SIG-M5 treated with dmso at 0.1 percent for 504 hours (cell line): Measurements from ENCODE around the gene CHEK1.

ENCODE experiments used
- DNase-seq: peaks from one replicate; lab custom pipeline; 2025; ENCODE audit not compliant: unreplicated experiment; lab: John Stamatoyannopoulos, UW

CHEK1 gene

DNA sequence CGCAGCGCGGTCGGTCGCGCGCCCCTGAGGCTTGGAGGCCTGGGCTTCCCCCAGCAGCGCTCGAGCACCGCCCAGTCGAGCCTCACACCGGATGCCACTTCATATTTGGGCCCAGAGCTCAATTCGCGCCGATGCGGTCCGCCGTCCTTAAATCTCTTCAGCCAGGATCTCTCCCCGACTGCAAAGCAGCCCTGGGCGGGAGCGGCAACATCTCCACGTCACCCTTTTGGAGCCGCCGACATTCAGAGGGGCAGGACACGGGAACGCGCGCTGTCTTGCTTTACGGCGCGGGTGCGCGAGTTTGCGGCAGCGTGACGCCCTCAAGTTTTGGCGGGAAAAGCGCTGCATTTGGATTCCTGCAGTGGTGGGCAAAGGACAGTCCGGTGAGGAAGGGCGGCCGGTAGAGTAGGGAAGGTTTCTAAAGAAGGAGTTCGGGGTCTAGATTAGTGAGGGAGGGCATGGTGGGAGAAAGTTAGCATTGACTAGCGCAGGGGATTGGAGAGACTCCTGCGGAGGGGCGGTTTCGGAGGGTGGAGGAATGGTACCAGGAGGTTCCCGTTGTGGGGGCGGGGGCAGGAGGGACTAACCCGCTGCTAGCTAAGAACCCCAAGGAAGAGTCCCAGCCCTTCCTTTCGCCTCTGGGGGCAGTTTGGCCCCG is 796 bp downstream of the CHEK1 start:
- DNase-seq = peak; percentile 75

DNA sequence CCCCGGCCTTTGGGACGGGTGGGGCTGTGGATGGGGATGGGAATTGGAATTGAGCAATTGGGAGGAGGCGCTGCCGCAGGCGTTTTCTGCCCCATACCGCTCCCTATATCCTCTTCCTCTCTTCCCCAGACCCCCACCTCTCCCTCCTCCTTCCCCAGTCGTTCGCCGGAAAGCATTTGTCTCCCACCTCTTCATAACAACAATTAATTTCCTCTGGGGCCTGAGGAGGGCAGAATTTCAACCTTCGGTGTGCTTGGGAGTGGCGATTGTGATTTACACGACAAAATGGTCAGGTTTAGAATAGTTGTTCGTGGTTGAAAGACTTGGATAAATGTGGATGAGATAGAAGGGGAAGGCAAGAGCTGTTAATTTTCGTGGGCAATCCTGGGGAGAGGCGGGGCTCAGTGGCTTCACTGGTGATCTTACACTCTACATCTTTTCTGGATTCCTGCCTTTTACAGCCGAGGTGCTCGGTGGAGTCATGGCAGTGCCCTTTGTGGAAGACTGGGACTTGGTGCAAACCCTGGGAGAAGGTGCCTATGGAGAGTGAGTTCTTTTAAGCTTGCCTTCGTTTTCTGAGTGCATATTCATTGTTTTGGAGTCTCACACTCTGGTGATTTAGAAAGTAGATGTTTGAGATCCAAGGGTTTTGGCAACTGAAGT is 1.5 kb downstream of the CHEK1 start:
- peak; percentile 74 for DNase-seq

DNA sequence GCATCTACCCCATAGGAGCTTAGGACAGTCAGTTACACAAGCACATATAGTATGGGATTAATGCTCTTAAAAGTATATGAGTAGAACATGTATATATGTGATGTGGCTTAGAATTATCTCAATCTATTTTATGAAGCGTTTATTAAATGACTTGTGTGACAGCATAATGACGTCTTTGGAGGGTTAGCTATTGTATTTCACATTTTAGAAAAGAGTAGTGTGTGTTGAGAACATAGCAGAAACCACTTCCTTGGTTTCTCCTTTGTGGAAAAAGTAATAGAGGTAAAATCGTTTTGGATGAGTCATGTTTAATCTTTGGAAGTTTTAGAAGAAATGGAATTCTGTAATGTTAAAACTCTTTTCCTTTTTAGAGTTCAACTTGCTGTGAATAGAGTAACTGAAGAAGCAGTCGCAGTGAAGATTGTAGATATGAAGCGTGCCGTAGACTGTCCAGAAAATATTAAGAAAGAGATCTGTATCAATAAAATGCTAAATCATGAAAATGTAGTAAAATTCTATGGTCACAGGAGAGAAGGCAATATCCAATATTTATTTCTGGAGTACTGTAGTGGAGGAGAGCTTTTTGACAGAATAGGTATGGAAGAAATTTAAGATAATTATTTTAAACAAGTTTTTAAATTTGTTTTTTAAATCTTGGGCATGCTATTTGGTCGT is 2.4 kb downstream of the CHEK1 start:
- DNase-seq = no peak

DNA sequence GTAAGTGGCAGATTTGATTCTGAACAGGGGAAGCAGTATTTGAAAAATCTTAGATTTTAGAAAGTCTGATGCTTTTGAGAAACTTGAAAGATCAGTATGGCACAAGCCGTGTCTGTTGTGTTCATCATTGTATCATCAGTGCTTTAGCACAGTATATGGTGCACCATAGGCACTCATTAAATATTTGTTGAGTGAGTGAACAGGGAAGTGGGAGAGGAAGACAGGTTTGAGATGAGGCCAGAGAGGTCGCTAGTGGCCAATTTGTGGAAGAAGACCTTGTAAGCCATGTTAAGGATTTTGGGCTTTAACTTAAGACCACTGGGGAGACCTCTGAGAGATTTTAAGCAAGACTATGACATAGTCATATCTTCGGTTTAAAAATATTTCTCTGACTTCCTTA is 12.9 kb downstream of the CHEK1 start:
- no peak for DNase-seq

DNA sequence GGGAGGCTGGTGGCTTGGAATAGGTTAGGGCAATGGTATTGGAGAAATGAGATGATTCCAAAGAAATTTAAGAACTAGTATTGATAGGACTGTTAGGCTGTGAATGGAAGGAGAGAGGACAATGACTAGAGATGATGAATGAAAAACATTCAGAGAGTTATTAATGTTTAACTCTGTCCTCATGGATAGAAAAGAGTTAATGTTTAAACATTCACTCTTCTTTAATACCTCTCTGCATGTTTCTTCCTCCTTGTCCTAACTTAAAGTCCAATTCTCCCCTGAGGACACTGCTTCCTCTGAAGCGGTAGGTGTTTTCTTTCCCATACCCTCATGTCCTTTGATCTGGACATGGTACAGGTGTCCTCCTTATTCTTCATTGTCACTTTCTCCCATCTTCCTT is 13.4 kb downstream of the CHEK1 start:
- no peak for DNase-seq

DNA sequence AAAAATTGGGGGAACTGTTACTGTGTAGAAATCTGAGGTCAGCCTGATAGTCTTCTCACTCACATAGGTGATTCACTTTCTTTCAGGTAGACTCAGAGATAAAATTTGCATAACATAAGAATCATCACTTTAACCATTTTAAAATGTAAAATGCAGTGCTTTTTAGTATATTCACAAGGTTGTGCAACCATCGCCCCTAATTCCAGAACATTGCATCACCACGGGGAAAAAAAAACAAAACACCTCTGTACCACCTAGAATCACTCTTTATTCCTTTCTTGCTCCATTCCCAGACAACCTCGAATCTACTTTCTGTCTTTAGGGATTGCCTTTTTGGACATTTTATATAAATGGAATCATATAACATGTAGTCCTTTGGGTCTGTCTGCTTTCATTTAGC is 20.9 kb downstream of the CHEK1 start:
- DNase-seq = no peak

DNA sequence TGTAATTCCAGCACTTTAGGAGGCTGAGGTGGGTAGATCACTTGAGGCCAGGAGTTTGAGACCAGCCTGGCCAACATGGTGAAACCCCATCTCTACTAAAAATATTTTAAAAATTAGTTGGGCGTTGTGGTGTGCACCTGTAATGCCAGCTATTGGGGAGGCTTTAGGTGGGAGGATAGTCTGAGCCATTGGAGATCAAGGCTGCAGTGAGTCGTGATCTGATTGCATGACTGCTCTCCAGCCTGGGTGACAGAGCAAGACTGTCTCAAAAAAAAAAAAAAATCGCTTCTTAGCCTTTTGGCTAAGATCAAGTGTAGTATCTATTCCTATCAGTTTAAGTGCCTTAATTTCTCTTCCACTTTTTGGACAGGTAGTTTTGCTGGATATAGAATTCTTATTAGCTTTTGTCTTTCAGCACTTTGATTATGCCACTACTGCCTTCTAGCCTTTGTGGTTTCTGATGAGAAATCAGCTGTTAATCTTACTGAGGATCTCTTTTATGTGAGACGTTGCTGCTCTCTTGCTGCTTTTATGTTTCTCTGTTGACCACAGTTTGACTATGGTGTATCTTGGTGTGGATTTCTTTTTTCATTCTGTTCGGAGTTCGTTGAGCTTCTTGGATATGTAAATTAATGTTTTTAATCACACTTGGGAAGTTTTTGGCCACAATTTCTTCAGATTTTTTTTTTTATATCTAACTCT is 24.7 kb downstream of the CHEK1 start:
- no peak for DNase-seq

DNA sequence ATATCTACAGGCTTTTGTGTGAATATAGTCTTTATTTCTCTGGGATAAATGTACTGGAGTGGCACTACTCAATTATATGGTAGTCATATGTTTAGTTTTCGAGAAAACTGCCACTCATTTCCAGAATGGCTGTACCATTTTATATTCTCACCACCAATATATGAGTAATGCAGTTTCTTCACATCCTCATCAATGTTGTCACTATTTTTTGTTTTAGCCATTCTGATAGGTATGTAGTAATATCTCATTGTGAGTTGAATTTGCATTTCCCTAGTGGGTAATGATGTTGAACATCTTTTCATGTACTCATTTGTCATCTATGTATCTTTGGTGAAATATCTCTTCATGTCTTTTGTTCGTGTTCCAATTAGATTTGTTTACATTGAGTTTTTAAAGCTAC is 37.7 kb downstream of the CHEK1 start:
- no peak for DNase-seq

DNA sequence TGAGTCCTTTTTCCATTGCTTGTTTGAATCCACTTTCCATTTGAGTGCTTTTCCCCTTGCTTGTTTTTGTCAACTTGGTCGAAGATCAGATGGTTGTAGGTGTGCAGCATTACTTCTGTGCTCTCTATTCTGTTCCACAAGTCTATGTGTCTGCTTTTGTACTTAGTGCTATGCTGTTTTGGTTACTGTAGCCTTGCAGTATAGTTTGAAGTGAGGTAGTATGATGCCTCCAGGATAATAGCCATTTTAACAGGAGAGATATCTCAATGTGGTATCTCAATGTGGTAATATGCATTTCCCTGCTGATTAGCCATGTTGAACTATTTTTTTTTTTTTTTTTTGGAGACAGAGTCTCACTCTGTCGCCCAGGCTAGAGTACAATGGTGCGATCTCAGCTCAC is 38.9 kb downstream of the CHEK1 start:
- DNase-seq = no peak

DNA sequence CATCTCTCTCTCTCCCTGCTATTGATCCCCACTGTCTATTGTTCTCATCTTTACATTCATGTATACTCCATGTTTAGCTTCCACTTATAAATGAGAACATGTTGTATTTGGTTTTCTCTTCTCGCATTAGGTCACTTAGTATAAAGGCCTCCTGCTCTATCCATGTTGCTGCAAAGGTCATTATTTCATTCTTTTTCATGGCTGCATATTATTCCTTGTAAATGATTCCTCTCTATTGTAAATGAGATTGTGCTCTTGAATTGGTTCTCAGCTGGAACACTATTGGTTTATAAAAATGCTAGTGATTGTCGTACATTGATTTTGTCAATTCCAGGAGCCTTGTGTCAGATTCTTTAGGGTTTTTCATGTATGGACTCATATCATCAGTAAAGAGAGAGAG is 42.2 kb downstream of the CHEK1 start:
- no peak for DNase-seq

DNA sequence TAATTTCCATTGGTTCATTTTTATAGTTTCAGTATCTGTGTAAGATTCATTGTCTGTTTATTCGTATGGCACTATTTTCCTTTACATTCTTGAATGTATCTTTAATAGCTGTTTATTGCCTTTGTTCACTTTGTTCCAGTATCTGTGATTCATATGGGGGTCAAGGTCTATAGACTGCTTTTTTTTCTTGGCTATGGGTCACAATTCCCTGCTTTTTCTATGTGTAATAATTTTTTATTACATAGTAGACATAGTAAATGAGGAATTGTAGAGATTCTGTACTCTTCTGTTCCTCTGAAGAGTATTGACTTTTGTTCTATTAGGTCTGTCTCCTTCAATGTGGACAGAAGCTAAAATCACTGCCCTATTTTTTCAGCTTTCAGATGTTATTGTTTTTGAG is 45.2 kb downstream of the CHEK1 start:
- no peak for DNase-seq

DNA sequence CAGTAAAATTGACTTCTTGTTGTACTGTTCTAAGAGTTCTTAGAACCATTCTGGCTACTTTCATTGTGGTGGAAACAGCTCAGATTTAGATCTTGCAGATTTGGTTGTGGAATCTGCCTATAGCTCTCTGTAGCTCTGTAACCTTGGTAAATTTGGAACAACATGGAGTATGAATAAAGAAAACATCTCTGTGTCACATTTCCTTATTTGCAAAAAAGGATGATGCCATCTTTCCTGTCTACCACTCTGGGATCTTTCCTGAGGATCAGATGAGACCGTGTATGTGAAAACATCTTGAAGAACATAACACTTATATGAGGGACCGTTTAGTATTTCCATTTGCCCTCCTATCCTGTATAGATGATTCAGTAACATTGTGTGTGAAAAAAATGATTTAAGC is 46.6 kb downstream of the CHEK1 start:
- no peak for DNase-seq

DNA sequence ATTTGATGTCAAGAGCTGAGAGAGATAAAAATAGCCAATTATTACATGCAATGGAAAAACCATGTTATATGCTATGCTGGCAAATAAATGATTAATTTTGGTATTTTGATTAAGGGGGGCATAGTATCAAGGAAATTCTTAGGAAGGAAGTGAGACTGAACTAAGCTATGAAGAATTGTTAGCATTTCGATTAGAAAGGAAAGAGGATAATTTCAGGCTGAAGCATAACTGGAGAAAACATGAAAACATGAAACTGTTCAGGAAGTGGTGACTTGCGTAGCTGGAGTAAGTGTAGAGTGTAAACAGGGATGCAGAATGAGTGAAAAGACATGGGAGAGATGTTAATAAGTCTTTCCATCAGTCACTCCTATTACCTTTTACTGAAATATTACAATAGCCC is 49.2 kb downstream of the CHEK1 start:
- DNase-seq = no peak

DNA sequence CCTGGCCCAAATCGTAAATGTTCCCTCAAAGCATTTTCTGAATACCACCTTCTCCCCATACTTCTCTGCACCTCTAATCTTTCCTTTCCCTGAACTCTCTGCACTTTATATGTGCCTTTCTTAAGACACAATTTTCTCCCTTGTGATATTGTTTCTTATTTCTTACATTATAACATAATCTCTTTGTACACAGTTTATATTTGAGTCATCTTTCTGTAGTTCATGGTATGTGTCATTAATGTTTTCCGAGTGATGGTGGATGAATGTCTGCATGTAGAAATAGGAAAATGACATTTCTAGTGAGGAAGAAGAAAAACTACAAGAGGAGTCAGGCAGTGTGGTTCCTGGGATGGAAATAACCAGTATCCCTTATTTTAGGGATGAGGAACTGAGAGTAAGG is 50.2 kb downstream of the CHEK1 start:
- no peak for DNase-seq

DNA sequence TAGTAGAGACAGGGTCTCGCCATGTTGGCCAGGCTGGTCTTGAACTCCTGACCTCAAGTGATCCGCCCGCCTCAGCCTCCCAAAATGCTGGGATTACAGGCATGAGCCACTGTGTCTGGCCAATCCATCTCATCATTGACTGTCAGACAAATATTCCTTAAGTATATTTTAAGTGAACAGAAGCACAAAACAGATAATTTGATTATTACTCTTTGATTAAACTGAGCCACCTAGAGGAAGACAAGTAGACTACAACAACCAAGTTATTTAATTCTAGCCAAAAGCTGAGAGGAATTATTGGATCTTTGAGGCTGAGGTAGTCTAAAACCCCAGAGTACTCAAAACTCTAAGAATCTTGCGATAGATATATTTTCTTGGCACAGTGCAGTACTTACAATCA is 54.4 kb downstream of the CHEK1 start:
- DNase-seq = peak; percentile 14

DNA sequence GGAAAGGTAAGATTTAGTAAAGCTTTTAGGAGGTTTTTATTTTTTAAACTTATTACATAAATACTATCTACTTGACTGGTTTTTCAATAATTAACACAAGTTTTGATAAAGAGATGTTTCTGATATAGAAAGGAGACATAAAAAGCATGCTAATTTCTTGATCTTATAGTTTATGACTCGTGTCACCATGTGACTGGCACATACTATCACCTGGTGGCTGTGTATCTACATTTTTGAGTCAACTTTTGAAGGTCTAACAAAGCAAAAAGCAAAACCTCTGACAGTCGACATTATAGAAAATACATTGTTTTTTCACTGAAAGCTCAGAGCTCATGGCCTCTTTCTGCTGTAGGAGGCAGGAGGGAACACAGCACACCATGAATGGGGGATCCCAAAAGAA is 54.9 kb downstream of the CHEK1 start:
- no peak for DNase-seq

DNA sequence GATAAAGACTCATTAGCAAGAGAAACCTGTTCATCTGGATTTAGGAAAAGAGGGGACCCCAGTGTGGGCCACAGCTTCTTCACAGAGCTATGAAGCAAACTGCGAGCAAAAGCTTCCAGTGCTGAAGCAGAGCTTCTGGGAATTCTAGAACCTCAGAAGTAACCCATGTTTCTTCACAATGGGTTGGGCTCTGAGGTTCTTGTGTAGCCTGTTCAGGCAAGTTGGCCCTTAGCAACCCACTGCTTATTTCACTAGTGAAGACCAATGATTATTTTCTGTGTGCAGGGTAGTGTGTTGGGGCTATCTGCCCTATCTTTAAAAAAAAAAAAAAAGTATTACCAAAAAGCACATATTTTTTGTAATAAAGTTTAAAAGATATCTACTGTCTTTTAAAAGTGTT is 55.8 kb downstream of the CHEK1 start, which contains the start of gene ACRV1:
Gene ACRV1, minus strand, starts transcription at position 101 of the 400 bp plus-strand sequence. Its CDS starts 67 bp downstream, at position 34.
- no peak for DNase-seq

DNA sequence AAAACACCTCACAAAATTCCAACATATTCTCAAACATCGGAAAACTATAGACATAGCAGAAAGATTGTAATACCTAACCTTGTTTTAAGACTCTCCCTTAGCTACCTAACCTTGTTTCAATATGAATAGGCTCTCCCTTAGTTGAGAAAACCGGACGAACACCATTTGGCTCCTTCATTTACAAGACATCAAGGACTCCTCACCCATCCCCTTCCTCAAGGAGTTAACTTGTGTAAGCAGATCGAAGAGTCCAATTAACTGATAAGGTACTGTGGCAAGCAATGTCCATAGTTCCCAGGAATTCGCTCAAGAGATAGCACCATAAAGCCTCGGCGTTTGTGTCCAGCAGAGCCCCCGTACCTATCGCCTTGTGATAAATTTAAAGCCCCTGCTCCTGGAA is 60.3 kb downstream of the CHEK1 start:
- DNase-seq = no peak

DNA sequence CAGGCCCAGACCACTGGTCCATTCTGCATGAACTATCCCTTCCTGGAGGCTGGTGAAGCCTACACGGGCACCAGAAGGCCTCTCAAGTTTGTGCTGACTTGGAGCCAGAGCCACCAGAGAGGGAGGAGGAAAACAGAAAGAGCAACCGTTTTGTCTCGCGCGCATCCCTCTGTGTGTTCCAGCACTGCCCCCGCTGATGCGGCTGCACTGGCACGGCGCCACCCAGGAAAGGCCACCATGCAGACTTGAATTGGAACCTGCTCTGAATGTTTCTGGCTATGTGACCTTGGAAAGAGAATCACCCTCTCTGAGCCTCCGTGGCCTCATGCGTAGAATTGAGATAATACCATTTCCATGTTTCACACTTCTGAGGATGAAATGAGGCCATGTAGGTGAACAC is 63.1 kb downstream of the CHEK1 start:
- no peak for DNase-seq

DNA sequence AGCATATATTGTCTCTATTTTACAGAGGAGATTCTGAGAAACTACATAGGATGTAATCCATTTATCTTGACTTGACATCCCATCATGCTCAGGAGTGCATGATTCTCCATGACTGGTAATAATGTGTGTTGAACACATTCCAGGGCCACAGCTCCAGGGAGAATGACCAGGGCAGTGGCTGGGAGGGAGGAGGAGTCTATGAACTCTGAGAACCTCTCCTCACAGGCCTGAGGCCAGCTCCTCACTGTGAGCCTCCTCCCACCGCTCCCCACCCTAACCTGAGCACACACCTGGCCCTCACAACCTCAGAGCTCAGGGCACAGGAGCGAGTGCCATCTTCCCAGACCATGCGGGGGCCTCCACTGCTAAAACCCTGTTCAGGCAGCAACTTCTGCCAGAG is 63.7 kb downstream of the CHEK1 start:
- DNase-seq = no peak

DNA sequence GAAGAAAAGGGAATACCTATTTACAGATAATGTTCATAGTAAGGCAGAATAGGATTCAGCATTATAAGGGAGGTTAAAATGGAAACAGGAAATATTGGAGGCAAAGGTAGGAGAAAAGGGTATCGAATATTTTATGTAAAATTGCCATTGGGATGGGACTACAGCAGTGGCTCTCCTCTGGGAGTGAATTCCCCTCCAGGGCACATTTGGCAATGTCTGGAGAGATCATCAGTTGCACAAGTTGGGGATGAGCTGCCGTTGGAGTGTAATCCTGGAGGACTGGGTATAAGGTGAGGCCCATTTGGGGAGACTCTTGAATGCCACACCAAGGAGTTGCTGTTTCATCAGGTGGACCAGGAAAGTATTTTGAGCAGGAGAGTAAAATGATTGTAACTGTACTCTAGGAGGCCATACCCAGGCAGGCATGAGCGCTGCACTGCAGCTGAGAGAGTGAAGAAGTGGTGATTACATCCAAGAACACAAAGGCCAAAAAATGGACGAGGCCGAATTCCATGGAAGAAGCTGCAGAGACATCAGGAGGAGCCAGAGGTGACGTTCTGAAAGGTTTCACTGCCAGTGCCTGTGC is 64.4 kb downstream of the CHEK1 start:
- DNase-seq = no peak
